IPS-NIHi11 (cell line): ENCODE results near the gene LECT2.

Experiments
- DNase-seq: peaks from one replicate; pipeline ENCODE4 v3.0.0; 2012; ENCODE audit warnings: mixed read lengths, low spot score

The LECT2 gene

GRCh38 chr5:135934939-135935338 lies 19.8 kb downstream of the LECT2 start:
- no peak for DNase-seq

GRCh38 chr5:135930949-135931295 lies 23.9 kb downstream of the LECT2 start:
- peak; percentile 44 for DNase-seq

GRCh38 chr5:135930029-135930948 lies 24.5 kb downstream of the LECT2 start:
- peak; percentile 77 for DNase-seq

DNA sequence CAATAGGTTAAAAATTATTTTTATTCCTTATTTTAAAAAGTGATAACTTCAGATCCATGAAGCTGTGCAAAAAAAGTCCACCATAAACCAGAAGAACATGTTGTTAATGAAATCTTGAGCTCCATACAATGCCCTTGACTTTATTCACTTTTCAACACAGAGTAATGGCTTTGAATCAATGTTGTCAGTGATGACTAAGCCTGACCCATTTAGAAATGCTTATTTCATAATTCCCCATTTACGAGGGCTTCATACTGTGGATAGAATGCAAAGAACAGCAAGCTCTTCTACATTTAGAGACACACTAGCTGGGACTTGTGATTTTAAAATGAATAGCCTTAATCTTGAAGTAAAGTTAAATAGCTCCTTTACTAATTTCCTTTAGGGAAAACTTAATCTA lies 33.4 kb downstream of the LECT2 start:
- no peak for DNase-seq

GRCh38 chr5:135920199-135920598 lies 34.6 kb downstream of the LECT2 start:
- no peak for DNase-seq

DNA sequence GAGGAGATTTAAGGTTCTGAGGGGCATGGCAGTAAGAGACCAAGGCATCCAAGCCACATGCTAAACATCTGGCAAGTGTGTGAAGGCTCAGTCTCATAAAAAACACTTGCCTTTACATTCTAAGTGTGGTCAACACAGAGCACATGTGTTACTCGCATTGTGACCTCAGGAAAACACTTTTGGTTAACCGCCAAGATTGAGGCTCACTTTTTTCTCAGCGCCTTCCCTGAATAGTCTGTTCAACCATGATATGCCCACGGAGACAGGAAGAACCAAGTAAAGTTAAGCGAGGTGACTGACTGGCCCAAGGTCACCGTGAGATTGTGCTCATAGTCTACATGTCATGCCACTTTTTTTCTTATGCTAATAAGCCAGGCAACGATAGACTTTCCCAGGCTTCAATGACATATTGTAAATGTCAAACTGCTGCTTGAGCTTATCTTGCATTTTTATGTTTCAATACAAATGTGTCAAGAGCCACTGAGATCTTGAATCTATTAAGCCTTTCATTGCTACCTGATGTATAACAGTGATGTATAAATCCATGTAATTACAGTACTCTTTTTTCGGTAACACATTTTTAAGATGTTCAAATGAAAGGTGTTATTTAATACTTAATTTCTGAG lies 38.0 kb downstream of the LECT2 start:
- DNase-seq: no peak

GRCh38 chr5:135915466-135916001 lies 39.2 kb downstream of the LECT2 start:
- DNase-seq: no peak

- no peak for DNase-seq
These were observed 40.8 kb downstream of the LECT2 start for GRCh38 chr5:135913713-135914626.

DNA sequence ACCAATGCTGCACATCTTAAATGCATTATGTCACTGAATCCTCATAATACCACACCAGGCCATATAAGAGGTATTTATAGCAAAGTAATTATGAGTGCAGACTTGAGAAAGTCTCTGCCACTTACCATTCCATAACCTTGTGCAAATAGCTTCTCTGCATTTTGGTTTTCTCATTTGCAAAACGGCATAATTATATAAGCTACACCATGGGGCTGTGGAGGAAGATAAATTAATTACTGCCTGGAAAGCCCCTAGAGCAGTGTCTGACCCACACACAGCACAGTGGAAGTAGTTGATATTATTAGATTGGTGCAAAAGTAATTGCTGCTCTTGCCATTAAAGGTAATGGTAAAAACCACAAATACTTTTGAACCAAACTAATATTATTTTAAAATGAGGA lies 49.6 kb downstream of the LECT2 start:
- no peak for DNase-seq

- no peak for DNase-seq
These were observed 53.1 kb downstream of the LECT2 start for GRCh38 chr5:135901633-135902032.

DNA sequence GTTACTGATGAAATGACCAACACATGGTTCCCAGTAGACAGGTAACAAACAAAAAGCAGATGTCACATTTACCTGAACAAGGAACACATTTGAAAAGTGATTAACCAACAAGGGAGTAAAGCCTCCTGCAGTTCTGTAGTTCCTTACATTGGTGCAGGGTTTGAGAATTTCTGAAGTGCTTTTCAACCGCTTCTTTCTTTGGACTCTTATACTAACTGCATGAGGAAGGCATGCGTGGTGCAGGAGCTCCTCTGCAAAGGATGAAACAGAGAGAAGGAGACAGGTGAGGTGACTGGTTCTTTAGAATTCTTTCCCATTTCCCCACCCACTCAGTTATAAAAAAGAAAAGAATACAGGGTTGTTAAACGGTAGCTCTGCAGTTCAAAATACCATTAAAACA lies 54.5 kb downstream of the LECT2 start:
- no peak for DNase-seq

DNA sequence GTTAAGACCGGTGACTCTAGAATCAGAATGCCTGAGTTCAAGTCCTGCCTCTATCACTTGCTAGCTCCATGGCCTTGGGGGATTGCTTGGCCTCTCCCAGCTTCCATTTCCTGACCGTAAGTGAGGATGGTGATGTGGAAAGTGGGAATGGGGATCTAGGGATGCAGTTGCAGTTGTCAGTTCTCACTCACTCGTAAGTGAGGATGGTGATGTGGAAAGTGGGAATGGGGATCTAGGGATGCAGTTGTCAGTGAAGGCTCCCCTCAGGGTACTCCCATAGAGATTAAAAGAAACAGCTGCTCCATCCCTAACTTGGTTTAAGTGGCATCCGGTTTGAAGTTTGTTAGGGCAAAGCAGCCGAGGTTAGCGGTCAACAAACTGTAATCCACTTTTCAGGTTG lies 56.1 kb downstream of the LECT2 start:
- no peak for DNase-seq
